Activated naive CD4-positive, alpha-beta T cell treated with anti-CD3 and anti-CD28 coated beads for 36 hours (primary cell): Measurements from ENCODE around the gene PIP5K1B. TPM values are rescaled to one million over a fixed set of nuclear protein-coding genes. Genes with fewer than 3 reads are reported as not detected.
"Not testable (repeated sequence)": the region's sequence is repeated elsewhere in the genome, so short reads cannot be mapped to it uniquely, and the experiment has no call there.

Source experiments
- CTCF ChIA-PET: fragments of 350-600 bp; sonication (Branson Sonifier 250); formaldehyde crosslinking; loops from one replicate; lab custom pipeline; 2021; ENCODE audit warnings: antibody characterized with exemption; lab: Charles Lee
- DNase-seq: peaks from one replicate; pipeline ENCODE4 v3.0.0-alpha.2; 2020
- H3K27ac Mint-ChIP-seq: one replicate; pipeline ENCODE4 v1.8.0; 2021; ENCODE audit warnings: mild to moderate bottlenecking, mixed read lengths
- H3K27me3 Mint-ChIP-seq: one replicate; pipeline ENCODE4 v1.8.0; 2021; ENCODE audit warnings: low read depth, mixed read lengths
- H3K36me3 Mint-ChIP-seq: one replicate; pipeline ENCODE4 v1.8.0; 2021; ENCODE audit warnings: low read depth, mixed read lengths
- H3K4me1 Mint-ChIP-seq: one replicate; pipeline ENCODE4 v1.8.0; 2021; ENCODE audit warnings: low read depth, mixed read lengths
- H3K4me3 Mint-ChIP-seq: one replicate; pipeline ENCODE4 v1.8.0; 2021; ENCODE audit warnings: mild to moderate bottlenecking, moderate library complexity, mixed read lengths
- H3K9me3 Mint-ChIP-seq: one replicate; pipeline ENCODE4 v1.8.0; 2021; ENCODE audit warnings: mixed read lengths
- intact Hi-C: fragments of 100-400 bp; cut with micrococcal nuclease; formaldehyde crosslinking; loops from one replicate; pipeline ENCODE4 v1.15.1; 2023
- total RNA-seq, 2 experiments: library from RNA; stranded (reverse); gene quantifications; one replicate each; pipeline ENCODE4 v1.2.3, GENCODE V29; 2021

Gene PIP5K1B
- total RNA-seq, 2 experiments from 2014 or later = 0.38 to 0.42 TPM

GRCh38 chr9:69040646-69041045 is 335.6 kb downstream of the PIP5K1B start:
- peaks cover 37% of the 10 kb centered on the region for H3K4me1 Mint-ChIP-seq
- no peak overlapping the region for H3K4me3 Mint-ChIP-seq
- no peaks in the 10 kb centered on the region for H3K27me3 Mint-ChIP-seq
- intact Hi-C loops = no loop called here
- peaks cover 2% of the 10 kb centered on the region for H3K36me3 Mint-ChIP-seq
- DNase-seq = no peak
- H3K9me3 Mint-ChIP-seq = no peaks in the 10 kb centered on the region
- CTCF ChIA-PET = no interaction called here
- H3K27ac Mint-ChIP-seq = no peak overlapping the region

- intact Hi-C loops = no loop called here
- Mint-ChIP-seq H3K4me1 (peaks cover 26% of the 10 kb centered on the region), H3K27me3 (no peaks in the 10 kb centered on the region), H3K36me3 (peaks cover 7% of the 10 kb centered on the region), H3K4me3 (no peak overlapping the region), H3K27ac (no peak overlapping the region), H3K9me3 (no peaks in the 10 kb centered on the region)
- DNase-seq = no peak
- CTCF ChIA-PET = interaction anchor here (0.9 to 1.6 kb wide), 3 partner anchors 9 to 151 kb away, joined by 3 to 5 read pairs (median 3); no protein-coding TSS in a partner anchor
Observed at GRCh38 chr9:69044240-69045219, 339.5 kb downstream of the PIP5K1B start.

GRCh38 chr9:69045821-69046220 is 340.8 kb downstream of the PIP5K1B start:
- Mint-ChIP-seq H3K27ac (no peak overlapping the region), H3K4me1 (peaks cover 24% of the 10 kb centered on the region)

GRCh38 chr9:69046723-69047122 is 341.7 kb downstream of the PIP5K1B start:
- no peaks in the 10 kb centered on the region for H3K27me3 Mint-ChIP-seq
- no peaks in the 10 kb centered on the region for H3K9me3 Mint-ChIP-seq
- no peak overlapping the region for H3K27ac Mint-ChIP-seq
- no peak for DNase-seq
- CTCF ChIA-PET = interaction anchor here (1.6 to 2.0 kb wide), 2 partner anchors 9 to 11 kb away, joined by 3 to 8 read pairs; partner anchors contain the start of gene FXN
- peaks cover 21% of the 10 kb centered on the region for H3K4me1 Mint-ChIP-seq
- H3K36me3 Mint-ChIP-seq = peaks cover 9% of the 10 kb centered on the region
- intact Hi-C loops = no loop called here
- no peak overlapping the region for H3K4me3 Mint-ChIP-seq

More at GRCh38 chr9:69045821-69046220, 340.8 kb downstream of the PIP5K1B start:
- Mint-ChIP-seq H3K36me3 (peaks cover 9% of the 10 kb centered on the region), H3K9me3 (no peaks in the 10 kb centered on the region), H3K27me3 (no peaks in the 10 kb centered on the region), H3K4me3 (no peak overlapping the region)
- intact Hi-C loops = no loop called here
- CTCF ChIA-PET = interaction anchor here (0.7 to 2.0 kb wide), 5 partner anchors 8 to 149 kb away, joined by 3 to 8 read pairs (median 3); partner anchors contain the start of gene FXN
- DNase-seq = no peak

- no peak overlapping the region for H3K4me3 Mint-ChIP-seq
- intact Hi-C loops = no loop called here
- H3K27me3 Mint-ChIP-seq = no peaks in the 10 kb centered on the region
- CTCF ChIA-PET = interaction anchor here (0.6 to 1.6 kb wide), 2 partner anchors 11 to 304 kb away, joined by 3 read pairs; partner anchors contain the start of gene FXN
- no peak overlapping the region for H3K27ac Mint-ChIP-seq
- H3K9me3 Mint-ChIP-seq = no peaks in the 10 kb centered on the region
- no peak for DNase-seq
- H3K36me3 Mint-ChIP-seq = peaks cover 9% of the 10 kb centered on the region
- peaks cover 18% of the 10 kb centered on the region for H3K4me1 Mint-ChIP-seq
Observed at GRCh38 chr9:69047371-69047770, 342.3 kb downstream of the PIP5K1B start.

GRCh38 chr9:69049094-69049493 is 344.1 kb downstream of the PIP5K1B start:
- intact Hi-C loops = no loop called here
- DNase-seq = no peak

GRCh38 chr9:69050936-69051335 is 345.9 kb downstream of the PIP5K1B start:
- not testable (repeated sequence) for DNase-seq, H3K4me1 Mint-ChIP-seq, H3K27me3 Mint-ChIP-seq, H3K27ac Mint-ChIP-seq, H3K4me3 Mint-ChIP-seq, H3K9me3 Mint-ChIP-seq
- CTCF ChIA-PET = interaction anchor here (1.2 kb wide), 1 partner anchor 142 kb away, joined by 4 read pairs; no protein-coding TSS in a partner anchor
- peaks cover 19% of the 10 kb centered on the region for H3K36me3 Mint-ChIP-seq
- intact Hi-C loops = loop anchor here (5.0 to 10.0 kb wide), 2 partner anchors 374 to 496 kb away; no protein-coding TSS in a partner anchor

More at GRCh38 chr9:69049094-69049493, 344.1 kb downstream of the PIP5K1B start:
- Mint-ChIP-seq H3K9me3 (no peaks in the 10 kb centered on the region), H3K4me1 (peaks cover 8% of the 10 kb centered on the region), H3K36me3 (peaks cover 16% of the 10 kb centered on the region), H3K27me3 (no peaks in the 10 kb centered on the region), H3K27ac (no peak overlapping the region), H3K4me3 (no peak overlapping the region)
- CTCF ChIA-PET = interaction anchor here (0.6 to 1.6 kb wide), 4 partner anchors 14 to 165 kb away, joined by 3 to 6 read pairs (median 4); partner anchors contain the start of gene FXN

- no peak overlapping the region for H3K27ac Mint-ChIP-seq
- CTCF ChIA-PET = interaction anchor here (0.6 to 5.5 kb wide), 9 partner anchors 9 to 353 kb away, joined by 3 to 121 read pairs (median 5); partner anchors contain the start of gene FXN
- H3K4me1 Mint-ChIP-seq = no peaks in the 10 kb centered on the region
- no peak for DNase-seq
- H3K36me3 Mint-ChIP-seq = peaks cover 31% of the 10 kb centered on the region
- H3K4me3 Mint-ChIP-seq = no peak overlapping the region
- H3K9me3 Mint-ChIP-seq = no peaks in the 10 kb centered on the region
- H3K27me3 Mint-ChIP-seq = no peaks in the 10 kb centered on the region
- intact Hi-C loops = loop anchor here (1.0 to 10.0 kb wide), 3 partner anchors 138 to 492 kb away; no protein-coding TSS in a partner anchor
Observed at GRCh38 chr9:69054989-69055388, 349.9 kb downstream of the PIP5K1B start.

GRCh38 chr9:69056191-69056815 is 351.3 kb downstream of the PIP5K1B start:
- Mint-ChIP-seq H3K4me3 (no peak overlapping the region), H3K27me3 (no peaks in the 10 kb centered on the region), H3K36me3 (peaks cover 37% of the 10 kb centered on the region), H3K27ac (no peak overlapping the region), H3K9me3 (no peaks in the 10 kb centered on the region), H3K4me1 (no peaks in the 10 kb centered on the region)
- CTCF ChIA-PET = interaction anchor here (0.8 to 5.5 kb wide), 4 partner anchors 10 to 143 kb away, joined by 3 to 121 read pairs (median 7); partner anchors contain the start of gene FXN
- intact Hi-C loops = loop anchor here (10.0 kb wide), 1 partner anchor 368 kb away; no protein-coding TSS in a partner anchor
- no peak for DNase-seq

- H3K27me3 Mint-ChIP-seq = no peaks in the 10 kb centered on the region
- DNase-seq = no peak
- no peaks in the 10 kb centered on the region for H3K9me3 Mint-ChIP-seq
- no peak overlapping the region for H3K27ac Mint-ChIP-seq
- H3K4me3 Mint-ChIP-seq = no peak overlapping the region
- H3K4me1 Mint-ChIP-seq = no peaks in the 10 kb centered on the region
- peaks cover 39% of the 10 kb centered on the region for H3K36me3 Mint-ChIP-seq
- CTCF ChIA-PET = interaction anchor here (0.6 to 5.5 kb wide), 3 partner anchors 23 to 135 kb away, joined by 3 to 121 read pairs (median 5); partner anchors contain the start of gene FXN
- intact Hi-C loops = loop anchor here (10.0 kb wide), 1 partner anchor 367 kb away; no protein-coding TSS in a partner anchor
Observed at GRCh38 chr9:69058101-69058500, 353.1 kb downstream of the PIP5K1B start.
